ENCODE results near the gene RIMKLA.

RIMKLA gene

GRCh38 chr1:42431514-42431913, 50.9 kb downstream of the RIMKLA start:
- no peak for FAIRE-seq

GRCh38 chr1:42432714-42433113, 52.1 kb downstream of the RIMKLA start:
- no peak for FAIRE-seq

- no peak for FAIRE-seq
Observed at GRCh38 chr1:42433369-42433768, 52.8 kb downstream of the RIMKLA start.

GRCh38 chr1:42434340-42434739, 53.7 kb downstream of the RIMKLA start:
- no peak for FAIRE-seq

GRCh38 chr1:42439940-42440339, 59.3 kb downstream of the RIMKLA start:
- peak; percentile 90 for FAIRE-seq

- no peak for FAIRE-seq
Observed at GRCh38 chr1:42442662-42443061, 62.1 kb downstream of the RIMKLA start.

GRCh38 chr1:42449256-42449655, 68.7 kb downstream of the RIMKLA start:
- no peak for FAIRE-seq

- no peak for FAIRE-seq
Observed at GRCh38 chr1:42450061-42450460, 69.5 kb downstream of the RIMKLA start.

GRCh38 chr1:42453386-42453785, 72.8 kb downstream of the RIMKLA start:
- no peak for FAIRE-seq

GRCh38 chr1:42454403-42454802, 73.8 kb downstream of the RIMKLA start:
- no peak for FAIRE-seq

- no peak for FAIRE-seq
Observed at GRCh38 chr1:42456010-42456753, 75.6 kb downstream of the RIMKLA start, which contains the start of the genes PPCS and ZMYND12. Gene PPCS (plus strand): TSS chr1:42456543. CDS start chr1:42456566, 23 bp downstream. Gene ZMYND12 (minus strand): TSS chr1:42456022. CDS start chr1:42455997, 25 bp downstream.

- no peak for FAIRE-seq
Observed at GRCh38 chr1:42456754-42457089, 76.1 kb downstream of the RIMKLA start.

- FAIRE-seq: no peak
Observed at GRCh38 chr1:42461196-42461595, 80.6 kb downstream of the RIMKLA start.

GRCh38 chr1:42462828-42463763, 82.5 kb downstream of the RIMKLA start, which contains the start of gene CCDC30:
Gene CCDC30 (plus strand): TSS chr1:42463286. CDS start chr1:42480552, 17,266 bp downstream.
- FAIRE-seq: peak; percentile 99

GRCh38 chr1:42463921-42464320, 83.3 kb downstream of the RIMKLA start:
- peak; percentile 21 for FAIRE-seq

GRCh38 chr1:42466030-42466429, 85.4 kb downstream of the RIMKLA start:
- no peak for FAIRE-seq

GRCh38 chr1:42469727-42470126, 89.1 kb downstream of the RIMKLA start:
- FAIRE-seq: no peak
